Muscle layer of duodenum (tissue), 2 donors: ENCODE data around the gene RPS25.
"Not testable (repeated sequence)": the region's sequence is repeated elsewhere in the genome, so short reads cannot be mapped to it uniquely, and the experiment has no call there.

Experiments
- H3K27ac ChIP-seq: one replicate; pipeline ENCODE4 v1.7.0; 2013; ENCODE audit warnings: mild to moderate bottlenecking, low read length
- H3K27me3 ChIP-seq: one replicate; pipeline ENCODE4 v1.7.0; 2013; ENCODE audit warnings: low read depth, mild to moderate bottlenecking, control low read depth, low read length
- H3K36me3 ChIP-seq, 2 donors: one replicate each; pipeline ENCODE4 v1.7.0; 2013; ENCODE audit warnings: low read length in 2 of 2, control low read depth in 1 of 2, mild to moderate bottlenecking in 1 of 2; ENCODE audit not compliant: insufficient read depth in 2 of 2, control insufficient read depth in 1 of 2
- H3K4me1 ChIP-seq, 2 donors: one replicate each; pipeline ENCODE4 v1.7.0; 2013; ENCODE audit warnings: low read length in 2 of 2, mild to moderate bottlenecking in 2 of 2, control low read depth in 1 of 2, moderate library complexity in 1 of 2; ENCODE audit not compliant: insufficient read depth in 2 of 2, control insufficient read depth in 1 of 2
- H3K4me3 ChIP-seq, 2 donors: one replicate each; pipeline ENCODE4 v1.7.0; 2013; ENCODE audit warnings: low read length in 2 of 2, low read depth in 1 of 2, mild to moderate bottlenecking in 1 of 2
- H3K9me3 ChIP-seq, 2 donors: one replicate each; pipeline ENCODE4 v1.7.0; 2013; ENCODE audit warnings: low read length in 2 of 2, control low read depth in 1 of 2, mild to moderate bottlenecking in 1 of 2; ENCODE audit not compliant: control insufficient read depth in 1 of 2
- donor health status: healthy.

The RPS25 gene

GRCh38 chr11:119034813-119035212 is 16.7 kb upstream of the RPS25 start:
- H3K27ac ChIP-seq = no peak overlapping the region
- H3K4me1 ChIP-seq = peaks cover 0 to 3% of the 10 kb centered on the region in 2 donors
- no peaks in the 10 kb centered on the region for H3K36me3 ChIP-seq
- no peaks in the 10 kb centered on the region for H3K9me3 ChIP-seq
- H3K27me3 ChIP-seq = no peaks in the 10 kb centered on the region
- no peak overlapping the region for H3K4me3 ChIP-seq

GRCh38 chr11:119033421-119033820 is 15.3 kb upstream of the RPS25 start:
- not testable (repeated sequence) for H3K27me3 ChIP-seq, H3K27ac ChIP-seq, H3K4me3 ChIP-seq, H3K36me3 ChIP-seq, H3K9me3 ChIP-seq
- H3K4me1 ChIP-seq = peaks cover 0 to 11% of the 10 kb centered on the region in 2 donors

GRCh38 chr11:119031912-119032280 is 13.8 kb upstream of the RPS25 start:
- peaks cover 0 to 11% of the 10 kb centered on the region in 2 donors for H3K4me1 ChIP-seq
- no peak overlapping the region for H3K27ac ChIP-seq
- H3K36me3 ChIP-seq = peaks cover 0 to 8% of the 10 kb centered on the region in 2 donors
- no peaks in the 10 kb centered on the region for H3K27me3 ChIP-seq
- no peaks in the 10 kb centered on the region for H3K9me3 ChIP-seq
- H3K4me3 ChIP-seq = no peak overlapping the region

- Histone ChIP-seq H3K36me3 (peaks cover 3 to 18% of the 10 kb centered on the region in 2 donors), H3K27ac (peak within 1 kb of the TSS; percentile 62), H3K4me3 (peak within 1 kb of the TSS; percentile 76 to 88), H3K4me1 (peaks cover 0 to 11% of the 10 kb centered on the region in 2 donors), H3K9me3 (no peaks in the 10 kb centered on the region), H3K27me3 (no peaks in the 10 kb centered on the region)
Measured at GRCh38 chr11:119030329-119031047, 12.3 kb upstream of the RPS25 start, which contains the start of gene SLC37A4. Gene SLC37A4 (minus strand): TSS chr11:119030877.

- peak overlapping the region; percentile 76 to 88 for H3K4me3 ChIP-seq
- no peaks in the 10 kb centered on the region for H3K9me3 ChIP-seq
- peaks cover 6 to 23% of the 10 kb centered on the region in 2 donors for H3K36me3 ChIP-seq
- H3K4me1 ChIP-seq = peaks cover 0 to 12% of the 10 kb centered on the region in 2 donors
- peak overlapping the region; percentile 35 for H3K27ac ChIP-seq
- H3K27me3 ChIP-seq = no peaks in the 10 kb centered on the region
Measured at GRCh38 chr11:119030029-119030328, 11.8 kb upstream of the RPS25 start.

- Histone ChIP-seq H3K4me1 (peaks cover 0 to 16% of the 10 kb centered on the region in 2 donors), H3K36me3 (peaks cover 6 to 28% of the 10 kb centered on the region in 2 donors), H3K9me3 (no peaks in the 10 kb centered on the region), H3K4me3 (peak overlapping the region; percentile 76 to 88), H3K27me3 (no peaks in the 10 kb centered on the region), H3K27ac (peak overlapping the region; percentile 62)
Measured at GRCh38 chr11:119029340-119030028, 11.3 kb upstream of the RPS25 start.

- peaks cover 9 to 31% of the 10 kb centered on the region in 2 donors for H3K36me3 ChIP-seq
- peak overlapping the region in 1 of 2 donors; percentile 76 for H3K4me3 ChIP-seq
- H3K27ac ChIP-seq = peak overlapping the region; percentile 62
- H3K27me3 ChIP-seq = no peaks in the 10 kb centered on the region
- H3K9me3 ChIP-seq = no peaks in the 10 kb centered on the region
- peaks cover 0 to 16% of the 10 kb centered on the region in 2 donors for H3K4me1 ChIP-seq
Measured at GRCh38 chr11:119029069-119029339, 10.9 kb upstream of the RPS25 start.

- Histone ChIP-seq H3K36me3 (peaks cover 14 to 35% of the 10 kb centered on the region in 2 donors), H3K4me3 (peak overlapping the region in 1 of 2 donors; percentile 76), H3K27ac (peak overlapping the region; percentile 62), H3K27me3 (no peaks in the 10 kb centered on the region), H3K9me3 (no peaks in the 10 kb centered on the region), H3K4me1 (peaks cover 0 to 16% of the 10 kb centered on the region in 2 donors)
Measured at GRCh38 chr11:119028346-119029068, 10.4 kb upstream of the RPS25 start.

- H3K36me3 ChIP-seq = peaks cover 18 to 40% of the 10 kb centered on the region in 2 donors
- peaks cover 0 to 16% of the 10 kb centered on the region in 2 donors for H3K4me1 ChIP-seq
- peak overlapping the region; percentile 3 for H3K27ac ChIP-seq
- H3K27me3 ChIP-seq = no peaks in the 10 kb centered on the region
- H3K4me3 ChIP-seq = peak overlapping the region in 1 of 2 donors; percentile 76
- no peaks in the 10 kb centered on the region for H3K9me3 ChIP-seq
Measured at GRCh38 chr11:119027561-119028345, 9.6 kb upstream of the RPS25 start.

GRCh38 chr11:119026970-119027369 is 8.8 kb upstream of the RPS25 start:
- Histone ChIP-seq H3K27me3 (no peaks in the 10 kb centered on the region), H3K4me1 (peaks cover 0 to 16% of the 10 kb centered on the region in 2 donors), H3K36me3 (peaks cover 18 to 48% of the 10 kb centered on the region in 2 donors), H3K9me3 (no peaks in the 10 kb centered on the region), H3K4me3 (peak overlapping the region in 1 of 2 donors; percentile 4), H3K27ac (no peak overlapping the region)
